DMS53 (cell line): ENCODE data around the gene MRPL44.

Experiments used
- DNase-seq: peaks from one replicate; lab custom pipeline; 2025; lab: John Stamatoyannopoulos, UW

The MRPL44 gene

GRCh38 chr2:224009605-224010315, 52.5 kb downstream of the MRPL44 start:
- no peak for DNase-seq

- DNase-seq, result no peak
Measured at GRCh38 chr2:224011837-224012236, 54.6 kb downstream of the MRPL44 start.

- no peak for DNase-seq
Measured at GRCh38 chr2:224014336-224014735, 57.1 kb downstream of the MRPL44 start.

- DNase-seq, result no peak
Measured at GRCh38 chr2:224016963-224017362, 59.7 kb downstream of the MRPL44 start.
